ENCODE data around the gene ITPKC.

ITPKC gene

GRCh38 chr19:40716482-40717324, at the start of gene ITPKC, which contains the start of gene COQ8B:
TSS of gene ITPKC (plus strand) at chr19:40717112. CDS start at chr19:40717136, 24 bp downstream.
TSS of gene COQ8B (minus strand) at chr19:40716886. CDS start at chr19:40714632, 2,254 bp downstream.
- peak; percentile 100 for DNase-seq (ENCODE audit: low read depth, low spot score)

DNA sequence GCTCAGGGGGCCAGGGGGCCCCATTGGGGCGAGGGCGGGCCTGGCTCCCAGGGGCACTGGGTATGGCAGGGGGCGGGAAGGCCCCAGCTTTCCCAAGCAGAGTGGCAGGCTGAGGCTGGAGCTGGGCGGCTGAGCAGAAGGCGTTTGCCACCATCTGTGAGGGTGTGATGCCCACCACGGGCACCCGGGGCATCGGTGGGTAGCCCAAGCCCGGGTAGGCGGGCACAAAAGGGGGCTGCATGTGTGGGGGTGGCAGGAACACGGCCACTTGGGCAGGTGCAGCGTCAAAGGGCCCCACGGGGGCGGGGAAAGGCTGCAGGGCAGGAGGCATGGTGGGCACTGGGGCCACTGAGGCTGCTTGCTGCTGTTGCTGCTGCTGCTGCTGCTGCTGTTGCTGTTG, 49.3 kb upstream of the ITPKC start:
- DNase-seq (ENCODE audit: low read depth, low spot score), result no peak

DNA sequence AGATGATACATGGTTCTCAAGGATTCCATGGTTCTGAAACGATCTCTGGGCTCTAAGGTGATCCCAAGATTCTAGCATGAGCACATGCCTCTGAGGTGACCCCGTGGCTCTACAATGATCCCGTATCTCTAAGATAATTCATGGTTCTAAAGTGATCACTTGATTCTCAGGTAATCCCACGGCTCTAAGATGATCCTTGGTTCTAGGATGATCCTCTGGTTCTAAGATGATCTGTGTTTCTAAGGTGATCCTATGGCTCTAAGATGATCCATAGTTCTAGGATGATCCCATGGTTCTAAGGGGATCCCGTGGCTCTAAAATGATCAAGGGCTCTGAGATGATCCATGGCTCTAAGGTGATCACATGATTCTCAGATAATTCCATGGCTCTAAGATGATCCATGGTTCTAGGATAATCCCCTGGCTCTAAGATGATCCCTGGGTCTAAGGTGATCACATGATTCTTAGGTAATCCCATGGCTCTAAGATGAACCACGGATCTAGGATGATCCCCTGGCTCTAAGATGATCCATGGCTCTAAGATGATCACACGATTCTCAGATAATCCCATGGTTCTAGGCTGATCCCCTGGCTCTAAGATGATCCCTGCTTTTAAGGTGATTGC, 47.8 kb upstream of the ITPKC start:
- no peak for DNase-seq (ENCODE audit: low read depth, low spot score)

DNA sequence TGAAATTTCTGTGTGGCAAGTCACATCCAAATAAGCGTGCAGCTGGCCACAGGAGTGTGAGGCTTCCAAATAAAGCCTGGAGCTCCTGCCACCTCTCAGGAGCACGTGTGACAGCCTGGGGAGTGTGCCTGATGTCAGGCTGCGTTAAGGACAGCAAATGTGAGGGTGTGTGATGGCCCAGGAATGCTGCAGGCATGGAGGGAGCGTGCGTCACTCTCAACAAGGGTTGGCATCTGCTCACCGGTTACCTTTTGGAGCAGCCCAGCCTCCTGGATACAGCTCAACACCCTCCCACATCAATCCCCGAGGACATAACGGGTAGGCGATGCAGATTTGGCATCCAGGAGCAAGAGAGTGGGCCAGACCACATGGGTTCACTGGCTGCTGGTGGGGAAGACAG, 45.5 kb upstream of the ITPKC start:
- no peak for DNase-seq (ENCODE audit: low read depth, low spot score)

DNA sequence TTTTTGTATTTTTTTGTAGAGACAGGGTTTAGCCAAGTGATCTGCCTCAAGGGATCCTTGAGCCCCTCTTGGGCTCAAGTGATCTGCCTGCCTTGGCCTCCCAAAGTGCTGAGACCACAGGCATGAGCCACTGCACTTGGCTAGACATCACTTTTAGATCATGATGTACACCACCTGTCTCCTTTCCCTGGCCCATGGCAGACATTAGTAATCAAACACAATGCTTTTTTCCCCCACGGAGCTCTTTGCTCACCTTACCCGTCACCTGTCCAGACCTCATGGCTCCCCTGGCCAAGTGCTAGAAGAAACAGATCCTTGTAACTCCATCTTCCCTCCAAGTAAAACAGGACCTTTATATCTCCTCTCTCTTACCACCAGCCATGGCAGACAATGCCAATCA, 44.9 kb upstream of the ITPKC start:
- no peak for DNase-seq (ENCODE audit: low read depth, low spot score)

DNA sequence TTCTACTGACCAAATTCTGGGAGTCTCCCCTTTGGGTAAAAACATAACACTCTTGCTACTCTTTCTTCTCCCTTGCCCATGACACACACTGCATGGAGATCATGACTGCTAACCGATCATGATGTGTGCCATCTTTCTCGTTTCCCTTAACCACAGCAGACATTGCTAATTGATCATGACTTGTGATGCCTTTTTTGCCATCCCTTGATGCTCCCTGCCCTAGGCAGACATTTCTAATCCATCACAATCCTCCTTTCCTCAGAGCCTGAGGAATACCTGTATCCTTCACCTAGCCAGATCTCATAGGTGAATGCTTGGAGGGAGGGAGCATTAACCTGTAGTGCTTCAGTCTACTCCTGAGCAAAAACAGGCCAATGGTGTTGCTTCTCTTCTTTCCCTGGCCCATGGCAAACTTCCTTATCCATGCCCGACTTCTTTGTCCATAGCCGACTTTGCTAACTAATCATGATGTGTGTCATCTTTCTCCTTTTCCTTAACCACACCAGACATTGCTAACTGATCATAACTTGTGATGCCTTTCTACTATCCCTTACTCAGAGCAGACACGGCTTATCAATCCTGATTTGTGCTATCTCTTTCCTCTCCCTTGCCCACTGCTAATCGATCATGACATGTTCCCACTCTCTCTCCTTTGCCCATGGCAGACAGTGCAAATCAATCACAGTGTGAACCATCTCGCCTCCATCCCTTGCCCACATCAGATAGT, 44.2 kb upstream of the ITPKC start:
- DNase-seq (ENCODE audit: low read depth, low spot score), result no peak

DNA sequence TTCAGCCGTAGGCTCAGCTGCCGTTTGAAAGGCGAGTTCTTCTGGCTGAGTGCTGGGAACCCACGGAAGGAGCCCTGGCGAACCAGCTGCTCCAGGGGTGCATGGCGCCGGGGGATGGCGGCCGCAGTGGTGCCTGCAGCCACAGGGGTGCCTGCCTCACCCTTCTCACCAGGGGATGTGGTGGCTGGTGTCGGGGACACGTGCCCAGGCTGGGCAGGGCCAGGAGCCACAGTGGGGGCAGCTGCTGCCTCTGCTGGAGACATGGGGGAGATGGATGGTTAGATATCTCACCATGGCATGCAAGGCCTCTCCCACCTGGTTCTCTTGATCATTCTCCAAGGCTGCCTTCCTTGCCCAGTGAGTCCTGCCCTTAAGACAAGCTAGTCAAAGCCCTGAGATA, 43.5 kb upstream of the ITPKC start:
- DNase-seq (ENCODE audit: low read depth, low spot score), result no peak

- DNase-seq (ENCODE audit: low read depth, low spot score), result no peak
These were observed 42.6 kb upstream of the ITPKC start for GRCh38 chr19:40674291-40674690.

DNA sequence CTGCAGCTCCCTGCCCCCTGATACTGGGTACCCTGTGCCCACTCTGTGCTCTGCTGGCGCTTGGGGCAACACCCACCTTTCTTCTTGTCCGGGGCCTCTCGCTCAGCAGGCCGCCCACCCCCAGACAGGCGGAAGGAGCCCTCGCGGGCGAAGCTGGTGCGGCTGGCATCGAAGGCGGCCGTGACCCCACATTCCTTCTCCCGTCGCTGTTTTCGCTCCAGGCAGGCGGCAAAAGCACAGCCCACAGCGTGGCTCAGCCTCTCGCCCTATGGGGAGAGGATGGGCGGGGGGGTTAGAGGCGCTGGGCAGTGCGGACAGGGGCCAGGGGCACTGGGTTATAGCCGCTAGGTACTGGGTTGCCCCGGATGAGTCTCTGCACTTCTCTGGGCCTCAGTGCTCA, 39.8 kb upstream of the ITPKC start:
- no peak for DNase-seq (ENCODE audit: low read depth, low spot score)

DNA sequence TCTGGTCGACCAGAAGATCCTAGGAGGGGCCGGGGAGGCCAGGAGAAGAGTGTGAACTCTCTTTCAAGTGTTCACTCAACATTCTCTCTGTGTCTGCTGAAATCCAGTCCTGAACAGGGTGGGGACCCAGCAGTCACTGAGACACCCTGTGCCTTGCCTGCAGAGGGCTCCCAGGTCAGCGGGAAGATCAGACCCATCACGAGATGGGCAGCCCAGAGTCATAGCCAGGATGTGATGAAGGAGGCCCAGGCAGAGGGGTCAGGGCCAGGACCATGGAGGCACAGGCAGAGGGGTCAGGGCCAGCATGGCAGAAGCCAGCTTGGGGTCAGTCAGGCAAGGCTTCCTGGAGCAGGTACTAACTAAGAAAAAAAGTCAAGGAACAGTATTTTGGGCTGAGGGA, 35.9 kb upstream of the ITPKC start:
- no peak for DNase-seq (ENCODE audit: low read depth, low spot score)

GRCh38 chr19:40682431-40682964, 34.4 kb upstream of the ITPKC start:
- no peak for DNase-seq (ENCODE audit: low read depth, low spot score)

DNA sequence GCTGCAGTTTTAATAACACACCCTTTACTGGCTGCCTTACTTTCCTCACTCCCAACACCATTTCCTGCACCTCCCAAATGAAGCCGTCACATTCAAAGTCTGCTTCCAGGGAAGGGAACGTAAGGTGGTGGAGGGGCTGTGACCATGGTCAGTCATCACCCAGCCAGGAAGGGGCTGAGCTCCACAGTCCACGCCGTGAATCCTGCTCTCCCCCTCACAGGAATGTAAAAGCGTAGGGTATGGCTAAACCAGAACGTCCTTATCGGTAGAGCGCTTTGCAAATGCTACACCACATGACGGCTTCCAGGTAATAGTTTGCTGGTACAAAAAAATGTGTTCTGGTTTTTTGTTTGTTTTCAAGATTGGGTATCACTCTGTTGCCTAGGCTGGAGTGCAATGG, 33.5 kb upstream of the ITPKC start:
- DNase-seq (ENCODE audit: low read depth, low spot score), result no peak

- DNase-seq (ENCODE audit: low read depth, low spot score), result no peak
These were observed 32.6 kb upstream of the ITPKC start for GRCh38 chr19:40684280-40684679.

- DNase-seq (ENCODE audit: low read depth, low spot score), result no peak
These were observed 31.8 kb upstream of the ITPKC start for GRCh38 chr19:40685016-40685526.

DNA sequence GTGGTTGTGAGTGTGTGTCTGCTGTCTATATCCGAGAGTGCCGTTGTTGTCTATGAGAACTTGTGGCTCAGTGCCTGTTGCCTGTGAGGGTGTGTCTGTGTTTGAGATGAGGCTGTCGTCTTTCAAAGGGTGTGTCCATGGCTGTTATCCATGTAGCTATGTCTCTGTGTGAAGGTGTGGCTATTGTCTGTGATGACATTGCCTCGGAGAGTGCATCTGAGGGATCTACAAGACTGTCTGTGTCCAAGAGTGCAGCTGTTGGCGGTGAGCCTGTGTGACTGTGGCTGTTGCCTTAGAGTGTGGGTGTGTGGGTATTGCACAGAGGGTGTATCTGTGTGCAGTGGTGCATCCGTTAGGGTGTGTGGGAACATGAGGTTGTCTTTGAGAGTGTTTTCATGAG, 31.3 kb upstream of the ITPKC start:
- DNase-seq (ENCODE audit: low read depth, low spot score), result no peak

- no peak for DNase-seq (ENCODE audit: low read depth, low spot score)
These were observed 29.9 kb upstream of the ITPKC start for GRCh38 chr19:40686882-40687524.

DNA sequence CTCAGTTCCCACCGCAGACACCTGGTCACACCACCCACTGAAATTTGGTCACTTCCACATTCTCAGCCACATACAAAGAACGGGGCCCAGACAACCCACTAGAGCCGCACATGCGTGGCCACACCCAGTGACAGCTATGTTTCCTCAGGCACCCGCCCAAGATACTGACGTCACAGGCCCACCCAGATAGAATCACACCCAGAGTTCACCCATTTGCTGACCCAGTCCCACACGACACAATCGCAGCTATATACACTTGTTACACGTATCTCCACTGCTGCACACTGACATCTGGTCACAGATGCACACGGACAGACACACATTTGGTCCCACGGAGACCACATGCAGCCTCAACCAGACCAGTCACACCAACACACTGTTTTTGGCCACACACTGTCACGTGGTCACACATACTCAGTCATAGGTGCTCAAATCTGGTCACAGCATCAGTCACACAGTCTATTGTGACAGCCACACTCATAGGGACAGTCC, 29.3 kb upstream of the ITPKC start:
- DNase-seq (ENCODE audit: low read depth, low spot score), result no peak

- no peak for DNase-seq (ENCODE audit: low read depth, low spot score)
These were observed 28.6 kb upstream of the ITPKC start for GRCh38 chr19:40688309-40688708.

- no peak for DNase-seq (ENCODE audit: low read depth, low spot score)
These were observed 27.9 kb upstream of the ITPKC start for GRCh38 chr19:40688987-40689338.

GRCh38 chr19:40689339-40690049, 27.4 kb upstream of the ITPKC start:
- no peak for DNase-seq (ENCODE audit: low read depth, low spot score)

Measured in activated CD4-positive, CD25-positive, alpha-beta regulatory T cell treated with anti-CD3 and anti-CD28 coated beads, Interleukin-2, amount 50 U/mL, for 16 hours (primary cell).